T-helper 1 cell treated with Interleukin-12 subunit alpha and Interleukin-12 subunit beta and Interleukin-4 antibody, amounts not matched to agents 30 μg/mL and 1 μg/mL, for 36 hours (primary cell): ENCODE measurements around the gene IFNL2.
"Not testable (repeated sequence)": the region's sequence is repeated elsewhere in the genome, so short reads cannot be mapped to it uniquely, and the experiment has no call there.

Experiments used
- H3K27ac Mint-ChIP-seq: one replicate; pipeline ENCODE4 v1.8.0; 2021; ENCODE audit warnings: mild to moderate bottlenecking, mixed read lengths
- H3K27me3 Mint-ChIP-seq: one replicate; pipeline ENCODE4 v1.8.0; 2021; ENCODE audit warnings: low read depth, mixed read lengths
- H3K36me3 Mint-ChIP-seq: one replicate; pipeline ENCODE4 v1.8.0; 2021; ENCODE audit warnings: low read depth, mixed read lengths
- H3K4me1 Mint-ChIP-seq: one replicate; pipeline ENCODE4 v1.8.0; 2021; ENCODE audit warnings: low read depth, mixed read lengths
- H3K4me3 Mint-ChIP-seq: one replicate; pipeline ENCODE4 v1.8.0; 2021; ENCODE audit warnings: mild to moderate bottlenecking, moderate library complexity, mixed read lengths
- H3K9me3 Mint-ChIP-seq: one replicate; pipeline ENCODE4 v1.8.0; 2021; ENCODE audit warnings: mixed read lengths

IFNL2 gene

GRCh38 chr19:39268085-39268484, at the start of gene IFNL2:
TSS of gene IFNL2 (plus strand) at chr19:39268396. CDS start at chr19:39268569, 173 bp downstream.
- not testable (repeated sequence) for H3K4me1 Mint-ChIP-seq, H3K4me3 Mint-ChIP-seq, H3K27ac Mint-ChIP-seq, H3K9me3 Mint-ChIP-seq, H3K36me3 Mint-ChIP-seq
- peaks cover 16% of the 10 kb centered on the region for H3K27me3 Mint-ChIP-seq

GRCh38 chr19:39219108-39219507, 49.1 kb upstream of the IFNL2 start:
- H3K27me3 Mint-ChIP-seq = peaks cover 22% of the 10 kb centered on the region

GRCh38 chr19:39223703-39224279, 44.4 kb upstream of the IFNL2 start:
- no peak overlapping the region for H3K4me3 Mint-ChIP-seq
- no peaks in the 10 kb centered on the region for H3K4me1 Mint-ChIP-seq
- no peaks in the 10 kb centered on the region for H3K9me3 Mint-ChIP-seq
- H3K27ac Mint-ChIP-seq = no peak overlapping the region
- H3K36me3 Mint-ChIP-seq = no peaks in the 10 kb centered on the region
- H3K27me3 Mint-ChIP-seq = peaks cover 34% of the 10 kb centered on the region

More at GRCh38 chr19:39219108-39219507, 49.1 kb upstream of the IFNL2 start:
- H3K27ac Mint-ChIP-seq, H3K4me1 Mint-ChIP-seq, H3K9me3 Mint-ChIP-seq, H3K4me3 Mint-ChIP-seq, H3K36me3 Mint-ChIP-seq: not testable (repeated sequence)

GRCh38 chr19:39224910-39225309, 43.3 kb upstream of the IFNL2 start:
- H3K27ac Mint-ChIP-seq = no peak overlapping the region
- no peaks in the 10 kb centered on the region for H3K36me3 Mint-ChIP-seq
- no peaks in the 10 kb centered on the region for H3K4me1 Mint-ChIP-seq
- no peak overlapping the region for H3K4me3 Mint-ChIP-seq
- no peaks in the 10 kb centered on the region for H3K9me3 Mint-ChIP-seq
- H3K27me3 Mint-ChIP-seq = peaks cover 34% of the 10 kb centered on the region

GRCh38 chr19:39230096-39230764, 38.0 kb upstream of the IFNL2 start:
- H3K27me3 Mint-ChIP-seq = peaks cover 13% of the 10 kb centered on the region
- H3K36me3 Mint-ChIP-seq = no peaks in the 10 kb centered on the region
- no peak overlapping the region for H3K27ac Mint-ChIP-seq
- no peaks in the 10 kb centered on the region for H3K4me1 Mint-ChIP-seq
- no peaks in the 10 kb centered on the region for H3K9me3 Mint-ChIP-seq
- H3K4me3 Mint-ChIP-seq = no peak overlapping the region

- H3K4me3 Mint-ChIP-seq = no peak overlapping the region
- no peaks in the 10 kb centered on the region for H3K27me3 Mint-ChIP-seq
- H3K36me3 Mint-ChIP-seq = no peaks in the 10 kb centered on the region
- H3K27ac Mint-ChIP-seq = no peak overlapping the region
- H3K9me3 Mint-ChIP-seq = no peaks in the 10 kb centered on the region
- H3K4me1 Mint-ChIP-seq = peaks cover 3% of the 10 kb centered on the region
Observed at GRCh38 chr19:39232708-39233107, 35.5 kb upstream of the IFNL2 start.

GRCh38 chr19:39236527-39236926, 31.7 kb upstream of the IFNL2 start:
- peaks cover 8% of the 10 kb centered on the region for H3K4me1 Mint-ChIP-seq
- no peaks in the 10 kb centered on the region for H3K36me3 Mint-ChIP-seq
- H3K27ac Mint-ChIP-seq = no peak overlapping the region
- H3K9me3 Mint-ChIP-seq = no peaks in the 10 kb centered on the region
- H3K27me3 Mint-ChIP-seq = peaks cover 10% of the 10 kb centered on the region
- no peak overlapping the region for H3K4me3 Mint-ChIP-seq

GRCh38 chr19:39237200-39238184, 30.7 kb upstream of the IFNL2 start:
- H3K27ac Mint-ChIP-seq = no peak overlapping the region
- H3K4me1 Mint-ChIP-seq = peaks cover 8% of the 10 kb centered on the region
- H3K36me3 Mint-ChIP-seq = no peaks in the 10 kb centered on the region
- peak overlapping the region; percentile 16 for H3K4me3 Mint-ChIP-seq
- peaks cover 10% of the 10 kb centered on the region for H3K27me3 Mint-ChIP-seq
- H3K9me3 Mint-ChIP-seq = no peaks in the 10 kb centered on the region

- H3K27me3 Mint-ChIP-seq = peaks cover 10% of the 10 kb centered on the region
- H3K4me3 Mint-ChIP-seq = no peak overlapping the region
- H3K9me3 Mint-ChIP-seq = no peaks in the 10 kb centered on the region
- peaks cover 8% of the 10 kb centered on the region for H3K4me1 Mint-ChIP-seq
- no peak overlapping the region for H3K27ac Mint-ChIP-seq
- H3K36me3 Mint-ChIP-seq = no peaks in the 10 kb centered on the region
Observed at GRCh38 chr19:39238209-39238608, 30.0 kb upstream of the IFNL2 start.

GRCh38 chr19:39238944-39239343, 29.3 kb upstream of the IFNL2 start:
- Mint-ChIP-seq H3K4me1 (peaks cover 8% of the 10 kb centered on the region), H3K27ac (no peak overlapping the region), H3K9me3 (no peaks in the 10 kb centered on the region), H3K27me3 (peaks cover 10% of the 10 kb centered on the region), H3K36me3 (no peaks in the 10 kb centered on the region), H3K4me3 (no peak overlapping the region)

GRCh38 chr19:39240421-39240820, 27.8 kb upstream of the IFNL2 start:
- Mint-ChIP-seq H3K36me3 (no peaks in the 10 kb centered on the region), H3K27me3 (peaks cover 10% of the 10 kb centered on the region), H3K4me1 (peaks cover 8% of the 10 kb centered on the region), H3K27ac (no peak overlapping the region), H3K4me3 (no peak overlapping the region), H3K9me3 (no peaks in the 10 kb centered on the region)

- not testable (repeated sequence) for H3K4me3 Mint-ChIP-seq, H3K9me3 Mint-ChIP-seq, H3K27ac Mint-ChIP-seq, H3K4me1 Mint-ChIP-seq, H3K36me3 Mint-ChIP-seq
- H3K27me3 Mint-ChIP-seq = peaks cover 17% of the 10 kb centered on the region
Observed at GRCh38 chr19:39243741-39244140, 24.5 kb upstream of the IFNL2 start.

GRCh38 chr19:39244410-39245100, 23.6 kb upstream of the IFNL2 start, which contains the start of gene IFNL3:
TSS of gene IFNL3 (minus strand) at chr19:39245006. CDS start at chr19:39244967, 39 bp downstream.
- not testable (repeated sequence) for H3K4me1 Mint-ChIP-seq, H3K9me3 Mint-ChIP-seq, H3K27ac Mint-ChIP-seq, H3K4me3 Mint-ChIP-seq, H3K36me3 Mint-ChIP-seq
- peaks cover 25% of the 10 kb centered on the region for H3K27me3 Mint-ChIP-seq

GRCh38 chr19:39245166-39245565, 23.0 kb upstream of the IFNL2 start:
- H3K4me1 Mint-ChIP-seq, H3K4me3 Mint-ChIP-seq: not testable (repeated sequence)

More at GRCh38 chr19:39245166-39245565, 23.0 kb upstream of the IFNL2 start:
- H3K36me3 Mint-ChIP-seq, H3K27ac Mint-ChIP-seq, H3K9me3 Mint-ChIP-seq: not testable (repeated sequence)
- H3K27me3 Mint-ChIP-seq = peaks cover 26% of the 10 kb centered on the region
